ENCODE measurements around the gene ADCY5.

DNA sequence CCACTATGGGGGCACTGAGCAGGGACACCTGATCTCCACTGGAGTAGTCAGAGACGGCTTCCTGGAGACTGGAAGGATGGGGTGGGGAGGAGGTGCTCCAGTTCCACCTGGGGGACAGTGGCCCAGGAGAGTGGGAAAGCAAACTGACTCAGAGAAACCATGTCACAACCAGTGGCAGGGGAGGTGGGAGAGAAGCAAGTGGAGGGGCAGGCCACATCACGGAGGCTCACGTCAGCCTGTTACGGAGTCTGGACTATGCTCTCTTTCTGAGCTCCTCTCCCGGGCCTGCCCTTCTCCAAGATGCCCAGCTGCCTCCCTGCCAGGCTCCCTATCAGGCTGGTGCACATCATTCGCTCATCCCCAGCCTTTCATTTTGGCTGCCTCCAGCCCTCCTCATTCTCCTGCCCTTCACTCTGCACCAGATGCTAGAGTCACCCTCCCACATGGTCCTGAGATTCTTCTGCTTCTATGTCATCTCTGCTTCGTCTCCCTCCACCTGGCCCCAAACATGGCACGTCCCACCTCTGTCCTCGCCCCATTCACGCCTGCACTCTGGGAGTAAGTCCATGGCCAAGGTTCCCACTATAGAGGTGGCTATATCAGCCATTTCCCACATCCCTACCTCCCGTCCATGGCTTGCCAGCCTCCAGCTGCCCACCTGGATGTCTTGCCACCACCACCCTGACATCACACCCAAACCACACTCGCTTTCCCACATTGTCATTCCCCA is 100.3 kb downstream of the ADCY5 start:
- TF ChIP-seq POLR2AphosphoS5 (IDR thresholded peaks at IDR 0.05; ENCODE audit: low read depth, low read length) (no peak), TAF1 (IDR thresholded peaks at IDR 0.05; ENCODE audit: borderline replicate concordance, insufficient read depth, low read length) (no peak), SIN3A (IDR thresholded peaks at IDR 0.05; ENCODE audit: borderline replicate concordance, insufficient read depth, low read length) (no peak), FOXP2 (optimal IDR thresholded peaks at IDR 0.05; ENCODE audit: borderline replicate concordance, extremely low read depth, extremely low read length, insufficient read depth) (no peak)
- TF ChIP-seq, protein P1, sequence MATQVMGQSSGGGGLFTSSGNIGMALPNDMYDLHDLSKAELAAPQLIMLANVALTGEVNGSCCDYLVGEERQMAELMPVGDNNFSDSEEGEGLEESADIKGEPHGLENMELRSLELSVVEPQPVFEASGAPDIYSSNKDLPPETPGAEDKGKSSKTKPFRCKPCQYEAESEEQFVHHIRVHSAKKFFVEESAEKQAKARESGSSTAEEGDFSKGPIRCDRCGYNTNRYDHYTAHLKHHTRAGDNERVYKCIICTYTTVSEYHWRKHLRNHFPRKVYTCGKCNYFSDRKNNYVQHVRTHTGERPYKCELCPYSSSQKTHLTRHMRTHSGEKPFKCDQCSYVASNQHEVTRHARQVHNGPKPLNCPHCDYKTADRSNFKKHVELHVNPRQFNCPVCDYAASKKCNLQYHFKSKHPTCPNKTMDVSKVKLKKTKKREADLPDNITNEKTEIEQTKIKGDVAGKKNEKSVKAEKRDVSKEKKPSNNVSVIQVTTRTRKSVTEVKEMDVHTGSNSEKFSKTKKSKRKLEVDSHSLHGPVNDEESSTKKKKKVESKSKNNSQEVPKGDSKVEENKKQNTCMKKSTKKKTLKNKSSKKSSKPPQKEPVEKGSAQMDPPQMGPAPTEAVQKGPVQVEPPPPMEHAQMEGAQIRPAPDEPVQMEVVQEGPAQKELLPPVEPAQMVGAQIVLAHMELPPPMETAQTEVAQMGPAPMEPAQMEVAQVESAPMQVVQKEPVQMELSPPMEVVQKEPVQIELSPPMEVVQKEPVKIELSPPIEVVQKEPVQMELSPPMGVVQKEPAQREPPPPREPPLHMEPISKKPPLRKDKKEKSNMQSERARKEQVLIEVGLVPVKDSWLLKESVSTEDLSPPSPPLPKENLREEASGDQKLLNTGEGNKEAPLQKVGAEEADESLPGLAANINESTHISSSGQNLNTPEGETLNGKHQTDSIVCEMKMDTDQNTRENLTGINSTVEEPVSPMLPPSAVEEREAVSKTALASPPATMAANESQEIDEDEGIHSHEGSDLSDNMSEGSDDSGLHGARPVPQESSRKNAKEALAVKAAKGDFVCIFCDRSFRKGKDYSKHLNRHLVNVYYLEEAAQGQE (IDR thresholded peaks at IDR 0.05; ENCODE audit: insufficient read depth in 1 of 2, low read depth in 2 of 2, low read length in 2 of 2): no peak

All from PFSK-1 (cell line).